SJCRH30 (cell line): ENCODE results near the gene SGSM1. TPM values are rescaled to one million over a fixed set of nuclear protein-coding genes. Genes with fewer than 3 reads are reported as not detected.

Experiments
- DNase-seq, 2 experiments: peaks; one replicate each; pipeline ENCODE4 v3.0.0-alpha.2; 2015 to 2020
- H3K27ac ChIP-seq: fragments of 250-450 bp; sonication (Bioruptor Pico); 2 replicates; pipeline ENCODE4 v1.5.1; 2020; ENCODE audit warnings: mild to moderate bottlenecking, moderate library complexity
- H3K27me3 ChIP-seq: fragments of 250-450 bp; sonication (Bioruptor Pico); 2 replicates; pipeline ENCODE4 v1.5.1; 2020; ENCODE audit warnings: mild to moderate bottlenecking, moderate library complexity
- H3K36me3 ChIP-seq: fragments of 250-450 bp; sonication (Bioruptor Pico); 2 replicates; pipeline ENCODE4 v1.5.1; 2020; ENCODE audit warnings: mild to moderate bottlenecking, moderate library complexity
- H3K4me1 ChIP-seq: fragments of 250-450 bp; sonication (Bioruptor Pico); 2 replicates; pipeline ENCODE4 v1.5.1; 2020; ENCODE audit warnings: mild to moderate bottlenecking, moderate library complexity
- H3K4me3 ChIP-seq: fragments of 250-450 bp; sonication (Bioruptor Pico); 2 replicates; pipeline ENCODE4 v1.5.1; 2020; ENCODE audit warnings: mild to moderate bottlenecking, moderate library complexity
- H3K9me3 ChIP-seq: fragments of 250-450 bp; sonication (Bioruptor Pico); replicated peaks from 2 replicates; pipeline ENCODE4 v1.5.1; 2020; ENCODE audit warnings: mild to moderate bottlenecking, moderate library complexity
- total RNA-seq: library from RNA; depleted of rRNA; stranded (reverse); fragments of >200 nt; shearing (Covaris generic); gene quantifications from 2 replicates; pipeline ENCODE4 v1.2.3, GENCODE V29; 2014

SGSM1 gene
- total RNA-seq, 1 experiment from 2014 or later = not detected

DNA sequence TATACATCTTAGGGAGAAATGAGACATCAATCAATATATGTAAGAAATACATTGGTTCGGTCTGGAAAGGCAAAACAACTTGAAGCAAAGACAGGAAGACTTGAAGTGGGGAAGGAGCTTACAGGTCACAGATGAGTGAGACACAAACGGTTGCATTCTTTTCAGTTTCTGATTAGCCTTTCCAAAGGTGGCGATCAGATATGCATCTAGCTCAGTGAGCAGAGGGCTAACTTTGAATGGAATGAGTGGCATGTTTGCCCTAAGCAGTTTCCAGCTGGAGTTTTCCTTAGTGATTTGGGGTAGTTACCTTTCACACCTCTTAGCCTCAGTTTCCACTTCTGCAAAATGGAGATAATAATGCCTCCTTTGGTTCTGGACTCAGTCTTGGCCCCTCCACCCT is 124.7 kb downstream of the SGSM1 start:
- no peak overlapping the region for H3K4me3 ChIP-seq
- H3K27me3 ChIP-seq = no peaks in the 10 kb centered on the region
- H3K27ac ChIP-seq = no peak overlapping the region
- no peak for DNase-seq
- no peaks in the 10 kb centered on the region for H3K9me3 ChIP-seq
- no peaks in the 10 kb centered on the region for H3K4me1 ChIP-seq
- H3K36me3 ChIP-seq = no peaks in the 10 kb centered on the region

DNA sequence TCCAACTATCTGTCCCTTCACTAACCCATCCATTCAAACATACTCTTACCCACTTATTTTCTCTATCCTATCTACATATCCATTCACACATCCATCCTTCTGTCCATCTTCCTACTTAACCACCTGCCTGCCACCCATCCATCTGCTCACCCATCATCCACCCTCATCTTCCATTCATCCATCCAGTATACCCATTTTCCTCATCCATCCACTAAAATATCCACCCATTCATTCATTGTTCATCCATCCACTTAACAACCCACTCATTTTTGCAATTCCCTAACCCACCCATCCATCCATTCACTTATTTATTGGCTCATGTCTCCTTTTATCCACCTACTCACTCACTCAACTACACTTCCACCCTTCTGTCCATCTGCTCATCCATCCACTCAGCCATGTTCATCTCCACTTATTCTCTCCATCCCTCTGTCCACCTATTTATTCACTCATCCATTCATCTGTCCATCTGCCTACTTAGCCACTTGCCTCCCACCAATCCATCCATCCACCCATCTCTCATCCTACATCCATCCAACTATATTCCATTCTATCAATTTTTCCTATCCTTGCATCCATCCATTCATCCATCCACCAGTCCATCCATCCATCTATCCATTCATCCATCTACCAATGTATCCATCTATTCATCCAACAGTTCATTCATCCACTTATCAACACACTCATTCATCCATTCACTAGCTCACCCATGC is 129.9 kb downstream of the SGSM1 start:
- no peaks in the 10 kb centered on the region for H3K4me1 ChIP-seq
- no peaks in the 10 kb centered on the region for H3K36me3 ChIP-seq
- H3K27ac ChIP-seq = no peak overlapping the region
- no peaks in the 10 kb centered on the region for H3K9me3 ChIP-seq
- DNase-seq = no peak
- H3K27me3 ChIP-seq = no peaks in the 10 kb centered on the region
- no peak overlapping the region for H3K4me3 ChIP-seq

DNA sequence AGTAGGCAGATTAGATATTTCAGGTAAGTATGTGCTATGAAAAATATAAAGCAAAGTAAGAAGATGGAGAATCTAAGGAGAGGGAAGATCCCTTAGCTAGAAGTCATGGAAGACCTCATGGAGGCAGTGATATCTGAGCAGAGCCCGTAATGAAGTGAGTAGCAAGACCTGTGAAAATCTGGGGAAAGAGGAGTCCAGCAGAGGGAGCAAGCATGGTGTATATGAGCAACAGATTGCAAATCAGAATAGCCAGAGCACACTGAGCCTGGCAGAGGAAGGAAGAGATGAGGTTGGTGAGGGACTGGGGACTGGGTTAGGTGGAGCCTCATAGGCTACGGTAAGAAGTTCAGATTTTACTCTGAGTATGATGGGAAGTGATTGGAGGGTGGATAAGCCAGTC is 131.1 kb downstream of the SGSM1 start:
- Histone ChIP-seq H3K4me1 (no peaks in the 10 kb centered on the region), H3K27me3 (no peaks in the 10 kb centered on the region), H3K9me3 (no peaks in the 10 kb centered on the region), H3K36me3 (no peaks in the 10 kb centered on the region), H3K4me3 (no peak overlapping the region), H3K27ac (no peak overlapping the region)
- peak; percentile 24 to 36 for DNase-seq

DNA sequence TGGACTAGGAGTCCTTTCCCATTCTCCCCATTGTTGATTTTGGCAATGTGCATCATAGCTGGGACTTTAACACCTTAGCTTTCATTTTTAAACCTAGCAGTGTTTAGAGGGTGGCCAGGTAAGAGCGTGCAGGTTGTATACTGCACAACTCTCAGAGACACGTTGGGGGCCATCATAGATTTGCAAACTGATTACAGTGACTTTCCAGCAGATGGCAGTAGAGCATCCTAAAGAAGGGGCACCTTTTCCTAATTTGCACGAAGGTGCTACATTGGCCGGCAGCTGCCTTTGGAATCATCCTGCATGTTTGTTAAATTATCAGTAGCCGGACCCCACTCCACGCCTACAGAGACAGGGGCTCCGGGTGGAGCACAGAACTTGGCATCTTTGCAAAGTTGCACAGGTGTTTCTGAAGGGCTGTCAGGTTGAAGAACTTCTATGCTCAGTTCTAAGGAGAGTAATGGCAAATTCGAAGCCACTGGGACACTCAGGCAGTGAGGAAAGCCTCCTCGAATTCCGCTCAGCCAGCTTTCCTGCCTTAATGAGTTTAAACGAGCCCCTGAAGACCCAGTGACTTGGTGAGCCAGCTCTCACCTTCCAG is 132.8 kb downstream of the SGSM1 start:
- H3K9me3 ChIP-seq = no peaks in the 10 kb centered on the region
- DNase-seq = peak; percentile 42 to 76

DNA sequence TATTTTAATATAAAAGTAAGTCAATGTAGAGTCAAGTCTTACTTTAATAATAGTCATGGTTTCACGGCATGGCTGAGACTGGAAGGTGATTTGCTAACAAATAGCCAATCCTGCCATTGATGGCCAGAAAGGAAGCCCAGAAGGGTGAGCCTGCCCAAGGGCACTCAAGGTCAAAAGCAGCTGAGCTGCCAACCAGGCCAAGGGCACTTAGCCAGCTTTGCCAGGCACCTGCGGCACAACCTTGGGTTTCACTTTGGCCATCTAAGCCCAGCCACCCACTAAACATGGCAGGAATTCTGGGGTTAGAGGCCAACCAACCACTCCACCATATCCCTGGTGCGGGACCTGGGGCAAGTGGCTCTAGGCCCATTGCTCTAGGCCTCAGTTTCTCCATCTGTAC is 136.3 kb downstream of the SGSM1 start:
- Histone ChIP-seq H3K36me3 (no peaks in the 10 kb centered on the region), H3K27ac (no peak overlapping the region), H3K27me3 (no peaks in the 10 kb centered on the region), H3K9me3 (no peaks in the 10 kb centered on the region), H3K4me1 (no peaks in the 10 kb centered on the region), H3K4me3 (no peak overlapping the region)
- DNase-seq = no peak

More for the DNA sequence above, 132.8 kb downstream of the SGSM1 start:
- Histone ChIP-seq H3K27ac (no peak overlapping the region), H3K4me3 (no peak overlapping the region), H3K27me3 (no peaks in the 10 kb centered on the region), H3K4me1 (no peaks in the 10 kb centered on the region), H3K36me3 (no peaks in the 10 kb centered on the region)

DNA sequence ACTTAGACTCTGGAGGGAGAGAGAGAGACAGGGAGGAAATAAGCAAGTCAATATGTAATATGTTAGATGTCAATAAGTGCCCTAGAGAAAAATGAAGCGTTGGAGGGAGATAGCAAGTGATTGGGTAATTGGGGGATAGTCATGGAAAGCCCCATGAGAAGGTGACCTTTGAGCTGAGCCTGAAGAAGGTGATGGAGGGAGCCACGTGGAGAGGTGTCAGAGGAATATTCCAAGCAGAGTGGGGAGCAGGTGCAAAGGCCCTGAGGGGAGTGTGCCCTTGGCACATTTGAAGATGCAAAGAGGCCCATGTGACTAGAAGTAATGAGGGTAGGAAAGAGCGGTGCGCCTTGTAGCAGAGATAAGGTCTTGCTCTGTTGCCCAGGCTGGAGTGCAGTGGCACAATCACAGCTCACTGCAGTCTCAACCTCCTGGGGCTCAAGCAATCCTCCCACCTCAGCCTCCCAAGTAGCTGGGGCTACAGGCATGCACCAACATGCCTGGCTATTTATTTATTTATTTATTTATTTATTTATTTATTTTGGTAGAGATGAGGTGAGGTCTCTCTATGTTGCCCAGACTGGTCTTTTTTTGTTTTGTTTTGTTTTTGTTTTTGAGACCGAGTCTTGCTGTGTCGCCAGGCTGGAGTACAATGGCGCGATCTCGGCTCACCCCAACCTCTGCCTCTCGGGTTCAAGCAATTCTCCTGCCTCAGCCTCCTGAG is 138.4 kb downstream of the SGSM1 start:
- Histone ChIP-seq H3K27ac (no peak overlapping the region), H3K4me3 (no peak overlapping the region), H3K9me3 (no peaks in the 10 kb centered on the region), H3K36me3 (no peaks in the 10 kb centered on the region), H3K4me1 (no peaks in the 10 kb centered on the region), H3K27me3 (no peaks in the 10 kb centered on the region)
- no peak for DNase-seq

DNA sequence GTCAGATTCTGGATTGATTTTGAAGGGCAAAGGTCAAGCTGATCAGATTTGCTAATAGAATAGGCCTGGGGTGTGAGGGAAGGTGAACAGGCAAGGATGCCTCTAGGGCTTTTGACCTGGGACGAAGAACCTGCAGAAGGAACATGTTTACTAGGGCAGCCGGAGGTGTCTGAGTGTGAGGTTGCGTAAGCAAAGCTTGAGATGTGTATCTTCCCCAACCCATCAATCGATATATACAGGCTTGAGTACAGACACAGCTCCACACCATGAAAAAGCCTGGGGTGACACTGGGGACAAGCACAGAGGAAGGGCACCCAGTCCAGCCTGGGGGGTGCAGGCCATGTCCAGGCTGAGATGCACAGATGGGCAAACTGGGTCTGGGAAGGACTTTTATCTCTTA is 139.4 kb downstream of the SGSM1 start:
- Histone ChIP-seq H3K4me3 (no peak overlapping the region), H3K9me3 (no peaks in the 10 kb centered on the region), H3K4me1 (no peaks in the 10 kb centered on the region), H3K27me3 (peaks cover 1% of the 10 kb centered on the region; the same call in 1 of the 2 replicates), H3K27ac (no peak overlapping the region), H3K36me3 (no peaks in the 10 kb centered on the region)
- no peak for DNase-seq

DNA sequence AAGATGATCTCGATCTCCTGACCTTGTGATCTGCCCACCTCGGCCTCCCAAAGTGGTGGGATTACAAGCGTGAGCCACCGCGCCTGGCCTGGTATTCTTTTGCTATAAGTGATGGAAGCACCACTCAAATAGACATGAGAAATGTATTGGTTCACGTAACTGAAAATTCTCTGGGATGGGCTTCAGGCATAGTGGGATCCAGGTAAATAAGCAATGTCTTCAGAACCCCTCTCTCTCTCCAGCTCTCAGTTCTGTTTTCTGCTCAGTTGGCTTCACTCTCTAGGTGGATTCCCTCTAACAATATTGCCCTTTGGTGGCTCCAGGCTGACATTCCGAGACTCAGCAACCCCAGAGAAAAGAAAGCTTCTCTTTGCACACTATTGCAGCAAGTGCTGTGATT is 141.4 kb downstream of the SGSM1 start:
- no peak overlapping the region for H3K27ac ChIP-seq
- H3K27me3 ChIP-seq = peaks cover 5% of the 10 kb centered on the region; the same call in 1 of the 2 replicates
- no peaks in the 10 kb centered on the region for H3K9me3 ChIP-seq
- no peak for DNase-seq
- H3K36me3 ChIP-seq = no peaks in the 10 kb centered on the region
- H3K4me1 ChIP-seq = no peaks in the 10 kb centered on the region
- H3K4me3 ChIP-seq = no peak overlapping the region

DNA sequence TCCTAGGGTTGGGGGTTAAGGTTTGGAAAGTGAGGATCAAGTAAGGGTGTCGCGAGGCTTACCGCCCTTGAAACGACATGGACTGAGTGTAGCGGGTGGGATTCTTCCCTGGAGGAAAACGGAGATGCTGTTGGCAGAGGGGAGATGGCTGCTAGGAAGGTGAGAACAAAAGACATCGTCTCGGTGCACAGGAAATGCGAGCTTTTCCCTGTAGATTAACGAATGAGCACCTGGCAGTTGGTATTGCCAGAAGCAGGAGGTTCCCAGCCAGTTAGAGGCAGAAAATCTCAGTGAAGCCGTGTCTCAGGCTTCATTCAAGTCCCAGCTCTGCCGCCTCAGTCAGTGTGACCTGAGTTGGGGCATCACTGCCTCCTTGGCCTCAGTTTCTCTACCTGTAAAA is 141.9 kb downstream of the SGSM1 start:
- H3K4me3 ChIP-seq = no peak overlapping the region
- no peaks in the 10 kb centered on the region for H3K9me3 ChIP-seq
- DNase-seq = no peak
- no peaks in the 10 kb centered on the region for H3K36me3 ChIP-seq
- no peak overlapping the region for H3K27ac ChIP-seq
- H3K4me1 ChIP-seq = no peaks in the 10 kb centered on the region
- peaks cover 5% of the 10 kb centered on the region; the same call in 1 of the 2 replicates for H3K27me3 ChIP-seq

DNA sequence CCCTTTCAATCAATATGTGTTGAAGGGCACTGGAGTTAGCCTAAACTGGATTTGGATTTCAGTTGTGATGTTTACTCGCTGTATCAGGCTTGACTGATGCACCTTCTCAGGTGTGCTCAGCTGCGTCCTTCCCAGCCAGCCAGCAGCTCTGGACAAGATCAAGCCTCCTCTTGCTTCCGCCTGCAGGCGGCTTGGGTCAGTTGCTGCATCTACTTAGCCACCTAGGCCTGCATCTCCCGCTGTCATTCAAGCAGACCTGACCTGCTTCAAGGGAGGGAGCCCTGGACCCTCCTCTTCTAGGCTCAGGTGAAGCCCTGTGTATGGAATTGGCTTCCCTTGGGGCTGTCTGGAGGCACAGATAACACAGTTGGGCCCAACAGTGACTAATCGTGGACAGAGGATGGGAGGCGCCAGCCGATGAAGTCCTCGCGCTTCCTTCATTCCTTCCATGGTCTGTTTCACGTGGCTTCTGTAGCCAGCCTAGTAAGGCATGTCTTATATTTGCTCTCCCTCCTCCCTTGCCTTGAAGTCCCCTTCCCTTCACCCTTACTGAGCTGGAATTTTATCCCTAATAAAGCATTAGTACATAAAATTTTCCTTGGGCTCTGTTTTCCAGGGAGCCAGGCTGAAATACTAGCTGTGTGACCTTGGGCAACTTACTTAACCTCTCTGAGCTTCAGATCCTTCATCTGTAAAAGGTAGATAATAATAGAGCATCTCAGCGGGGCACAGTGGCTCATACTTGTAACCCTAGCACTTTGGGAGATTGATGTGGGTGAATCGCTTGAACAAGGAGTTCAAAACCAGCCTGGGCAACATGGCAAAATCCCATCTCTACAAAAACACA is 142.6 kb downstream of the SGSM1 start:
- no peak overlapping the region for H3K4me3 ChIP-seq
- H3K36me3 ChIP-seq = no peaks in the 10 kb centered on the region
- no peak overlapping the region for H3K27ac ChIP-seq
- no peaks in the 10 kb centered on the region for H3K4me1 ChIP-seq
- DNase-seq = no peak
- H3K9me3 ChIP-seq = no peaks in the 10 kb centered on the region
- peaks cover 5% of the 10 kb centered on the region; the same call in 1 of the 2 replicates for H3K27me3 ChIP-seq

DNA sequence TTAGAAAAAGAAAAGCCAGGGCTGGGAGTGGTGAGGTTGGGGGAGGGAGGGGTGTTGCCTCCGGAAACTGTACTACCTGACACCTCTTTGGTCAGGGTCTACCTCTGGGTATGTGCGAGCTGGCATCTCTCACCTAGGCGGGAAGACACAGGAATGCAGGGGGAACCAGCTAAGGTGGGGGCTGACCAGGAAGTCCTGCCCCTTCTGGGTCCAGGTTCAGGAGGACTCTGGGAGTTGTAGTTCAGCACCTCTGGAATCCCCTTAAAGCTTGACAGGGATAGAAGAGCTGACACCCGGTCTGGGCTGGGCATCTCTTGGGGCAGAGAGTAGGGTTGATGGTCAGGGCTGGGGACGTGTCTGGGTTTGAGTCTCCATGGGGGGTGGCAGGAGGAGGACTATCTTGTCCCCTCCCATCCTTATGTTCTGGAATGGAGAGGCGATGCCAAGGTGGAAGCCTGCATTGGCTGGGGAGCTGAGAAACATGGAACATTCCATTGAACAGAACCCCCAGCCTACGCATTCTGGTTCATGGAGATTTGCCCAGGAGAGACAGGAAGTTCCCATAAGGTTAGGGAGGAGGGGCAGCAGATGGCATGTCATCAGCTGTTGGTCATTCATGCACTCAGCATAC is 144.4 kb downstream of the SGSM1 start:
- Histone ChIP-seq H3K4me3 (no peak overlapping the region), H3K27ac (no peak overlapping the region), H3K4me1 (no peaks in the 10 kb centered on the region), H3K9me3 (no peaks in the 10 kb centered on the region), H3K27me3 (peaks cover 5% of the 10 kb centered on the region; the same call in 1 of the 2 replicates), H3K36me3 (no peaks in the 10 kb centered on the region)
- DNase-seq = no peak

DNA sequence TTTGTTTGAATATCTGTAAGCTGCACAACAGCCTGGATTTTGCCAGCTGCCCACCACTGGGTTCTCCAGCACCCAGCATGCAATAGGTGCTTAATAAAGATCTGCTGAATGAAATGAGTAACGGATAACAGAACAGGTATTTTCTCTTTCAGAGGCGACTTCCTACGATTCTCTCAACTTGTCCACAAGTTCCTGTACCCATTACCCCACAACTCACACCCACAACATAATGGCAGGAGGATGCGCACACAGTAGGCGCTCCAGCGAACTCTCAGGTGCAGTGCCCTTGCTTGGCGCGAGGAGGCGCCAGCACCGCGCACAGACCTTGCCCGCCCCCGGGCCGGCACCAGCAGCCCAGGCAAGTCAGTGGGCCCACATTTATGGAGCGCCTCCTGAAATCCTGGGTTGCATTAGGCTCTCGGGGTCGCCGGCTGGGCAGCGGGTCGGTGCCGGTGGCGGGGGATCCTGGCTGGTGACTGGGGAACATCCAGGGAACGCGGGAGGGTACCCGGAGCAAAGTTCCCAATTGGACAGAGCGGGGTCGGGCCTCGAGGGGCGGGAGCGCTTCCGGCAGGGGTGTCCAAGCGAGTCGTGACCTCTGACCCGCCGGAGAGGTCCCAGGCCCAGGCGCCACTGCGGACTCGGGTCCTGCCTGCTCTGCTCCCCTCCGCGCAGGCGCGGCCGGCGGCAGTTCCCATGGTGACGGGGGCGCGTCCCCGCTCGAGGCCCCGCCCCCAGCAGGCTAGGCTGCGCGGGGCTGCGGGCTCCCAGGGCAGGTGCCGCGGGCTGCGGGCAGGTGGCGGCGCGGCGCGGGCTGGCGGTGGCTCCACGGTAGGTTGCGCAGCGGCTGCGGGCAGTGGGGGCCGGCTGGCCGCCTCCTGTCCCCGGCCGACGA is 146.2 kb downstream of the SGSM1 start, which contains the start of gene KIAA1671:
Gene KIAA1671 (plus strand): TSS at position 775 of the 895 bp plus-strand sequence. CDS start 75,284 bp downstream, outside the sequence.
- H3K27me3 ChIP-seq = peaks cover 5% of the 10 kb centered on the region; the same call in 1 of the 2 replicates
- H3K36me3 ChIP-seq = no peaks in the 10 kb centered on the region
- no peaks in the 10 kb centered on the region for H3K4me1 ChIP-seq
- no peak within 1 kb of the TSS for H3K4me3 ChIP-seq
- no peaks in the 10 kb centered on the region for H3K9me3 ChIP-seq
- H3K27ac ChIP-seq = no peak within 1 kb of the TSS
- no peak for DNase-seq

DNA sequence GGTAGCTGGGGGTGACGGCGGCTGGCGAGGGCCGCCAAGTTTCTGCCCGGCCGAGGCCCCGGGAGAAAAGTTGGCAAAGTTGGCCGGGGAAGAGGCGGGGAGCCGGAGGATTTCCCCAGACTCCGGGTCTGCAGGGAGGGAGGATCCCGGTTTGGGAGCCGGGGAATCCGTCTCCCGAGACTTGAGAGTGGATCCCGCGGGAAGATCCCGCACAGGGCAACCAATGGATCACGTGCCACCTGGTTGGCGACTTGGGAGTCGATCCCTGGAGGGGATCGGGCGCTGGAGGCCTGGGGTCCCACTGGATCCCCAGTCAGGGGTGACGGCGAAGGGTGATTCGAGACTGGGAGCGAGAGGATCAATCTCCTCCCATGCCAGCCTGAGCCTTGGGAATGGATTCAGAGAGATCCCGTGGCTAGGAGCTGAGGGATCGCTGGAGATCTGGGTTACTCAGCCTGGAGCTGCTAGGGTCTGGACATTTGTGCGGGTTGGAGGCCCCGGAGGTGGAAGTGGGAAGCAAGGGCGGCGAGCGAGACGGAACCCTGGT is 146.9 kb downstream of the SGSM1 start:
- peaks cover 5% of the 10 kb centered on the region; the same call in 1 of the 2 replicates for H3K27me3 ChIP-seq
- H3K36me3 ChIP-seq = no peaks in the 10 kb centered on the region
- DNase-seq = no peak
- no peak overlapping the region for H3K27ac ChIP-seq
- no peaks in the 10 kb centered on the region for H3K9me3 ChIP-seq
- H3K4me1 ChIP-seq = no peaks in the 10 kb centered on the region
- no peak overlapping the region for H3K4me3 ChIP-seq
